Activated CD4-positive, alpha-beta T cell treated with anti-CD3 and anti-CD28 coated beads, Interleukin-2, amount 50 U/mL, for 16 hours (primary cell): Measurements from ENCODE around the gene NCF4.

ENCODE experiments used
- DNase-seq: peaks from one replicate; pipeline ENCODE4 v3.0.0-alpha.2; 2020

NCF4 gene

GRCh38 chr22:36860821-36861659, at the start of gene NCF4:
TSS of gene NCF4 (plus strand) at chr22:36861006. CDS start at chr22:36861172, 166 bp downstream.
- DNase-seq = peak; percentile 90

GRCh38 chr22:36811094-36811800, 49.6 kb upstream of the NCF4 start:
- no peak for DNase-seq

GRCh38 chr22:36814801-36815200, 46.0 kb upstream of the NCF4 start:
- DNase-seq = no peak

GRCh38 chr22:36815558-36816338, 45.1 kb upstream of the NCF4 start:
- DNase-seq = no peak

GRCh38 chr22:36816339-36816635, 44.5 kb upstream of the NCF4 start:
- DNase-seq = no peak

GRCh38 chr22:36816636-36817524, 43.9 kb upstream of the NCF4 start, which contains the start of gene PVALB:
TSS of gene PVALB (minus strand) at chr22:36817035. CDS start at chr22:36817005, 30 bp downstream.
- DNase-seq = peak; percentile 3

- DNase-seq = no peak
Measured at GRCh38 chr22:36817525-36817848, 43.3 kb upstream of the NCF4 start.

- no peak for DNase-seq
Measured at GRCh38 chr22:36818010-36818642, 42.7 kb upstream of the NCF4 start.

- no peak for DNase-seq
Measured at GRCh38 chr22:36819112-36819511, 41.7 kb upstream of the NCF4 start.

- DNase-seq = no peak
Measured at GRCh38 chr22:36822581-36822980, 38.2 kb upstream of the NCF4 start.

GRCh38 chr22:36823186-36823839, 37.5 kb upstream of the NCF4 start:
- no peak for DNase-seq

GRCh38 chr22:36824655-36825054, 36.2 kb upstream of the NCF4 start:
- DNase-seq = no peak

- no peak for DNase-seq
Measured at GRCh38 chr22:36826262-36826661, 34.5 kb upstream of the NCF4 start.

GRCh38 chr22:36828815-36829214, 32.0 kb upstream of the NCF4 start:
- DNase-seq = peak; percentile 18

GRCh38 chr22:36829370-36830002, 31.3 kb upstream of the NCF4 start:
- no peak for DNase-seq

- DNase-seq = no peak
Measured at GRCh38 chr22:36830601-36831000, 30.2 kb upstream of the NCF4 start.

- no peak for DNase-seq
Measured at GRCh38 chr22:36831206-36831605, 29.6 kb upstream of the NCF4 start.

- DNase-seq = no peak
Measured at GRCh38 chr22:36831717-36832116, 29.1 kb upstream of the NCF4 start.

GRCh38 chr22:36833073-36833472, 27.7 kb upstream of the NCF4 start:
- no peak for DNase-seq

GRCh38 chr22:36835903-36836302, 24.9 kb upstream of the NCF4 start:
- no peak for DNase-seq
